Activated T-helper 1 cell treated with anti-CD3 and anti-CD28 coated beads, Interleukin-12 subunit alpha, Interleukin-12 subunit beta, Interleukin-2, Interleukin-4 antibody, amounts not matched to agents 30 ng/mL and 10 ng/mL and 1 ng/mL, durations not matched to agents 14 hours and 24 hours and 36 hours (primary cell): ENCODE measurements around the gene LTO1. TPM values are rescaled to one million over a fixed set of nuclear protein-coding genes. Genes with fewer than 3 reads are reported as not detected.

Source experiments
- DNase-seq: peaks from one replicate; pipeline ENCODE4 v3.0.0; 2021; ENCODE audit warnings: low spot score
- H3K27ac Mint-ChIP-seq: one replicate; pipeline ENCODE4 v1.8.0; 2021; ENCODE audit warnings: mild to moderate bottlenecking, mixed read lengths
- H3K27me3 Mint-ChIP-seq: one replicate; pipeline ENCODE4 v1.8.0; 2022; ENCODE audit warnings: mild to moderate bottlenecking, moderate library complexity, mixed read lengths; ENCODE audit not compliant: insufficient read depth
- H3K36me3 Mint-ChIP-seq: one replicate; pipeline ENCODE4 v1.8.0; 2021; ENCODE audit warnings: low read depth, mixed read lengths
- H3K4me1 Mint-ChIP-seq: one replicate; pipeline ENCODE4 v1.8.0; 2021; ENCODE audit warnings: low read depth, mixed read lengths
- H3K4me3 Mint-ChIP-seq: one replicate; pipeline ENCODE4 v1.8.0; 2021; ENCODE audit warnings: mild to moderate bottlenecking, moderate library complexity, mixed read lengths
- H3K9me3 Mint-ChIP-seq: one replicate; pipeline ENCODE4 v1.8.0; 2021; ENCODE audit warnings: mixed read lengths
- intact Hi-C: fragments of 100-400 bp; cut with micrococcal nuclease; formaldehyde crosslinking; loops from one replicate; pipeline ENCODE4 v1.15.1; 2024
- total RNA-seq: library from RNA; stranded (reverse); gene quantifications from 2 replicates; pipeline ENCODE4 v1.2.3, GENCODE V29; 2022

The LTO1 gene
- total RNA-seq, 1 donor from 2014 or later: 28.1 TPM

DNA sequence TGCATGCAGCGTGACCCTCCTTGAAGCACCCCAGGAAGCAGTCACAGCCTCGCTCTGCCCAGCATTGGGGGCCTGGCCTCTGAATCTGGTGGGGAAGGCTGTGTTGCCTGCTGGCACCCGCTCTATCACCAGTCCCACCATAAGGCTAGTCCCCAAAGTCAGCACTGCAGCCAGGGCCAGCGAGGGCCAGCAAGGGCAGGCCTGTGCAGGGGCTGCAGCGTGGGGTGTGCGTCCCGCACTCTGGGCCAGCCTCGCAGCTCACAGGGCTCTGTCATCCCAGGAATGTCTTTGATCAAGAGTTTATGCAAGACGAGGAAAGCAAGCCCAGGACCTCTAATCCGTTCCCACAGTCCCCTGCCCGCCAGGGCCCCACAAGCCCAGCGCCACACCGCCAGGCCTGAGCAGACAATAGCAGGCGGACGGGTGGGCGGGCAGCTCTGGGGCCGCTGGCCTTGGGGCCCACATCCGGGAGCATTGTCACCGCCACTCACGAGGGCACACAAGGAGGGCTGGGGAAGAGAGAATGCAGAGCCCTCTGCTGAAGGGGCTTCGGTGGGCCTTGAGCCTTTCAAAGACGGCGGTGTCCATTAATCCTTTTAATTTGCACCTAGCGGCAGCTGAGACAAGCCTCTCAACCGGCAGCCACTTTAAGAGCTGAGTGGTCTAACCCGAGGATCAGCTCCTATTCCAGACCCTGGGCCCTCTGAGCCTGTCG lies 17.1 kb downstream of the LTO1 start:
- no peak for DNase-seq
- no peaks in the 10 kb centered on the region for H3K4me1 Mint-ChIP-seq
- intact Hi-C loops: no loop called here
- H3K27ac Mint-ChIP-seq: no peak overlapping the region
- no peaks in the 10 kb centered on the region for H3K9me3 Mint-ChIP-seq
- no peak overlapping the region for H3K4me3 Mint-ChIP-seq
- no peaks in the 10 kb centered on the region for H3K36me3 Mint-ChIP-seq
- no peaks in the 10 kb centered on the region for H3K27me3 Mint-ChIP-seq

DNA sequence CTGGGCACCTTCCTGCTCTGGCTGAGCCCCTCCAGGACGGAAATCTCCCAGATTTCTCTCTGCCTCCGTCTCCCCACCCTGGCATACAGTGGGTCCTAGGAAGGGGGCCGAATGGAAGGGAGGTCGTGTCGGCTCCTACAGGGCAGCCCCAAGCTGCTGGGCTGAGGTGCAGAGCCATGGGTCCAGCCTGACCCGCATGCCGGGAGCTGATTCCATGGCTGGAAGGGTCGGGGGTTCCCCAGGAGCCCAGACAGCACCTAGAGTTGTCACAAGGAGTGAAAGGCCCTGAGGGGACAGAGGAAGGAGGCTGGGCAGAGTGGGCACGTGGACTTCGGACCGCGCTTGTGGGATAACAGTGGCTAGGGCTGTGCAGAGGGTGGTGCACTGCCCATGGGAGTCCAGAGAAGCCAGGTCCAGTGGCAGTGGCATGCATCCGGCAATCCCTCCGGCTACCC lies 17.7 kb downstream of the LTO1 start:
- no peaks in the 10 kb centered on the region for H3K36me3 Mint-ChIP-seq
- H3K27me3 Mint-ChIP-seq: no peaks in the 10 kb centered on the region
- H3K27ac Mint-ChIP-seq: no peak overlapping the region
- intact Hi-C loops: no loop called here
- H3K9me3 Mint-ChIP-seq: no peaks in the 10 kb centered on the region
- no peaks in the 10 kb centered on the region for H3K4me1 Mint-ChIP-seq
- no peak for DNase-seq
- H3K4me3 Mint-ChIP-seq: no peak overlapping the region

DNA sequence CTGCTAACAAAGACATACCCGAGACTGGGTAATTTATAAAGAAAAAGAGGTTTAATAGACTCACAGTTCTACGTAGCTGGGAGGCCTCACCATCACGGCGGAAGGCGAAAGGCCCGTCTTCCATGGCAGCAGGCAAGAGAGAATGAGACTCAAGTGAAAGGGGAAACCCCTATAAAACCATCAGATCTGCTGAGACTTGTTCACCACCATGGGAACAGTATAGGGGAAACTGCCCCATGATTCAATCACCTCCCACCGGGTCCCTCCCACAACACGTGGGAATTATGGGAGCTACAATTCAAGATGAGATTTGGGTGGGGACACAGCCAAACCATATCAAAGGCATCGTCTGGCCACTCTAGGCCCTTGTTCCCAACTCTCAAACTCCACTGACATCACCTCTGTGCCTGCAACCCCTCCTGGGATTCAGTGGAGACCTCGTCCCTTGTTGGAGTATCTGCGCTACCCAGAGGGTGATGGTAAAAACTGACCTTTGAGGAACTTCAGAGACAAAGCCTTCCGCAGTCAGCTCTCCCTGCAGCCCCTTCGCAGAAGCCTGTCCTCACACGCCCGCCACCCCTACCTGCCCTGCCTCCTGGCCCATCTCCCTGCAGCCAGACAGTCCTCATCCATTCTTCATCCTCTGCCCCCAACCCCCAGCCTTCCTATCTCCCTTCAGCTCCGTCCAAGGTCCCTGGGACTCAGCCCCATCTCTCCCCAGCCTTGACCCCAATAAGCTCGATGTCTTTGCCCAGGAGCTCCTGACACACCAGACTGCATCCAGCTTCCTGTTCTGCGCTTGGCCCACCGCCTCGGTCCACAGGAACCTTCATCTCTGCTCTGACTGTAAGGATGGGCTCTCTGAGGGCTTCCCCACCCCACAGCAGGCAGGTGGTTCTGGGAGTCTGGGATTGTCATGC lies 18.4 kb downstream of the LTO1 start:
- DNase-seq: no peak
- Mint-ChIP-seq H3K4me1 (no peaks in the 10 kb centered on the region), H3K36me3 (no peaks in the 10 kb centered on the region), H3K9me3 (no peaks in the 10 kb centered on the region), H3K27me3 (no peaks in the 10 kb centered on the region), H3K4me3 (no peak overlapping the region), H3K27ac (no peak overlapping the region)
- intact Hi-C loops: no loop called here

DNA sequence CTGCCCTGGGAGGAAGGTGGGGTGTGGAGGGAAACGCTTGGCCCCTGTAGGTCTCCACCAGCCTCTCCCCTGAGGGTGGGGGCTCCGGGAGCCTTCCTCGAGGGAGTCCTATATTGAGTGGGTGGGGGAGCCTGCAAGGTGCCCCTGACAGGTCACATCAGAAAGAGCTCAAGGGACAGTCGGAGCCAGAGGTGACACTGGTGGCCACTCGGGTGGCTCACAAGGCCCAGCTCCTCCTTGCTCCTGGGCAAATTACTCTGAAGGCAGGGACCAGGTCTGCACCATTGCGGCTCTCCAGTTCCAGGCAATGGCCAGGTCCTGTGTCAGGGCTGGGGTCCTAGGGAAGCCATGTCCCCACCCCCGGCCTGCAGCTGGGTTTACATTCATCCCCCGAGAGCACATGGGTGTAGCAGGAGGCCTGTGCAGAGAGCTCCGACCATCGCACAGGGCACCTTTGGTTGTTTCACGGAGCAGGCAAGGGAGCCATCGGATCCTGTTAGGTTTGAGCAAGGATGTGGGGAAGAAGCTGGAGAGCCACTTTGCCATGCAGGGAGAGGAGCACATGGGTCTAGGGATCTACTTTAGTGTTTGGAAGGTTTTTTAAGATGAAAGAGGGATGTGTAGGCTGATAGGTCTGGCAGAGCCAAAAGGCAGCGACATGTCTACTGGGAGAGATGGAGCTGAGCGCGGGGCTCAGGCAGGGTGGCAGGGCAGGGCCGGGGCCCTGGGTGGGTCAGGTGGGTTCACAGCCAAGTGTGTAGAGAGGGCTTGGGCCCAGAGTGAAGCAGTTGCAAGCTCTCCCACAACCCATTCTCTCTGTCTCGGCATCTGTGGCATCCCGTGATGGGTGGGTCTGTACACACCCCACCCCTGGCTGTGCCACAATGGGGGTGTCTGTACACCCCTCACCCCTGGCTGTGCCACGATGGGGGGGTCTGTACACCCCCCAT lies 19.4 kb downstream of the LTO1 start:
- H3K27me3 Mint-ChIP-seq: no peaks in the 10 kb centered on the region
- H3K4me3 Mint-ChIP-seq: no peak overlapping the region
- intact Hi-C loops: no loop called here
- no peaks in the 10 kb centered on the region for H3K4me1 Mint-ChIP-seq
- no peak for DNase-seq
- H3K27ac Mint-ChIP-seq: no peak overlapping the region
- H3K9me3 Mint-ChIP-seq: no peaks in the 10 kb centered on the region
- H3K36me3 Mint-ChIP-seq: no peaks in the 10 kb centered on the region

DNA sequence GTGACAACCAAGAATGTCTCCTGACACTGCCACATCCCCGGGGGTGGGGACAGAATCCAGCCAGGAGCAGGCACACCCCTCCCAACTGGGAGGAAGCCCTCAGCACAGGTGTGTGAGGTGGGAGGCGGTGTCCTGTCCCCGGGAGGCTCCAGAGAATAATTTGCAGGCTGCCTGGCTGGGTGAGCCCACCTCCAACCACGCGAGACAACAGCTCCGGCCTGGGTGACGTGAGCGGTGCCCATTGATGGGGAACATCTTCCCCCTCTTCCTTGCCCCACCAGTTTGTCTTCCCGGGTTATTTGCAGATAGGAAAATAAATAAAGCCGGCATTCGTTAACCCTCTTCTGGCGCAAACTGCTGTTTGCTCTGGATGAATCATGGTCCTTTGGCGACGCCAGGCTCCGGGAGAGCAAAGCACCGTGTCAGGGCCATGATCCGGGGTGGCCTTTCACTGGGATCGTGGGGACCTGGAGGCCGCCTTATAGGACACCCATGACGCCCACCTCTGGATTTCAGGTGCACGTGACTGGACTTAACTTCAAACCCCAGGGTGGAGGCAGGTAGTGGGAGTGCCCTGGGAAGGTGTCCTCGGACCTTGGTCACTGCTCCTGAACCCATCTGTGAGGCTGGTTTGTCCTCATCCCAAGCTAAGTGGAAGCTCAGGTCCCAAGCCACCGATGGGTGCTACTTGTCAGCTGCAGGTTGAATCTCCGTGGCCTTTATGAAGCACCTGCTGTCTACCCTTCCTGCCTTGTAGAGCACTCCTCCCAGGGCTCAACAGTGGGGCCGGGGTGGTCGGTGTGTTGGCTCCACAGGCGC lies 20.3 kb downstream of the LTO1 start:
- Mint-ChIP-seq H3K27me3 (no peaks in the 10 kb centered on the region), H3K27ac (no peak overlapping the region), H3K4me3 (no peak overlapping the region), H3K9me3 (no peaks in the 10 kb centered on the region), H3K36me3 (no peaks in the 10 kb centered on the region), H3K4me1 (no peaks in the 10 kb centered on the region)
- intact Hi-C loops: no loop called here
- no peak for DNase-seq

DNA sequence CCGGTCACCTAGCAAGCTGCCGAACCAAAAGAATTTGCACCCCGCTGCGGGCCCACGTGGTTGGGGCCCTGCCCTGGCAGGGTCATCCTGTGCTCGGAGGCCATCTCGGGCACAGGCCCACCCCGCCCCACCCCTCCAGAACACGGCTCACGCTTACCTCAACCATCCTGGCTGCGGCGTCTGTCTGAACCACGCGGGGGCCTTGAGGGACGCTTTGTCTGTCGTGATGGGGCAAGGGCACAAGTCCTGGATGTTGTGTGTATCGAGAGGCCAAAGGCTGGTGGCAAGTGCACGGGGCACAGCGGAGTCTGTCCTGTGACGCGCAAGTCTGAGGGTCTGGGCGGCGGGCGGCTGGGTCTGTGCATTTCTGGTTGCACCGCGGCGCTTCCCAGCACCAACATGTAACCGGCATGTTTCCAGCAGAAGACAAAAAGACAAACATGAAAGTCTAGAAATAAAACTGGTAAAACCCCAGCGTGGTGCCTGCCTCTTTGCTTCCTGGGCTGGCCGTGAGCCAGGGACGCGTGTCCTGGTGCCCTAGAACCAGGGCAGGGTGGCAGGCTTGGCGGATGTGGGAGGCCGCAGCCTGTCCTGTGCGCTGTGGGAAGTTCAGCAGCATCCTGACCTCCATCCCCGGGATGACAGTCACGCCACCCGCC lies 21.0 kb downstream of the LTO1 start:
- Mint-ChIP-seq H3K36me3 (no peaks in the 10 kb centered on the region), H3K27me3 (no peaks in the 10 kb centered on the region), H3K9me3 (no peaks in the 10 kb centered on the region), H3K4me3 (no peak overlapping the region), H3K4me1 (no peaks in the 10 kb centered on the region), H3K27ac (no peak overlapping the region)
- intact Hi-C loops: no loop called here
- no peak for DNase-seq

DNA sequence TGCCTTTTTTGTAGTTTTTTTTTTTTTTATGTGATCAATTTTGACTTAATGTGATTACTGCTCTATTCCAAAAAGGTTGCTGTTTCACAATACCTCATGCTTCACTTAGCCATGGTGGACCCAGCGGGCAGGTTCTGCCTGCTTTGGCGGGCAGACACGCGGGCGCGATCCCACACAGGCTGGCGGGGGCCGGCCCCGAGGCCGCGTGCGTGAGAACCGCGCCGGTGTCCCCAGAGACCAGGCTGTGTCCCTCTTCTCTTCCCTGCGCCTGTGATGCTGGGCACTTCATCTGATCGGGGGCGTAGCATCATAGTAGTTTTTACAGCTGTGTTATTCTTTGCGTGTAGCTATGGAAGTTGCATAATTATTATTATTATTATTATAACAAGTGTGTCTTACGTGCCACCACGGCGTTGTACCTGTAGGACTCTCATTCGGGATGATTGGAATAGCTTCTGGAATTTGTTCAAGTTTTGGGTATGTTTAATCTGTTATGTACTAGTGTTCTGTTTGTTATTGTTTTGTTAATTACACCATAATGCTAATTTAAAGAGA lies 21.7 kb downstream of the LTO1 start:
- Mint-ChIP-seq H3K27me3 (no peaks in the 10 kb centered on the region), H3K27ac (no peak overlapping the region), H3K4me3 (no peak overlapping the region), H3K9me3 (no peaks in the 10 kb centered on the region), H3K4me1 (no peaks in the 10 kb centered on the region), H3K36me3 (no peaks in the 10 kb centered on the region)
- intact Hi-C loops: no loop called here
- DNase-seq: no peak

DNA sequence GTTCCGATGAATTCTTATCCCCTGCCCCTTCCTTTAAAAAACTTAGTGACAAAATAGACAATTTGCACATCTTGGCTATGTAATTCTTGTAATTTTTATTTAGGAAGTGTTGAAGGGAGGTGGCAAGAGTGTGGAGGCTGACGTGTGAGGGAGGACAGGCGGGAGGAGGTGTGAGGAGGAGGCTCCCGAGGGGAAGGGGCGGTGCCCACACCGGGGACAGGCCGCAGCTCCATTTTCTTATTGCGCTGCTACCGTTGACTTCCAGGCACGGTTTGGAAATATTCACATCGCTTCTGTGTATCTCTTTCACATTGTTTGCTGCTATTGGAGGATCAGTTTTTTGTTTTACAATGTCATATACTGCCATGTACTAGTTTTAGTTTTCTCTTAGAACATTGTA lies 22.2 kb downstream of the LTO1 start:
- intact Hi-C loops: no loop called here
- Mint-ChIP-seq H3K4me3 (no peak overlapping the region), H3K4me1 (no peaks in the 10 kb centered on the region)

DNA sequence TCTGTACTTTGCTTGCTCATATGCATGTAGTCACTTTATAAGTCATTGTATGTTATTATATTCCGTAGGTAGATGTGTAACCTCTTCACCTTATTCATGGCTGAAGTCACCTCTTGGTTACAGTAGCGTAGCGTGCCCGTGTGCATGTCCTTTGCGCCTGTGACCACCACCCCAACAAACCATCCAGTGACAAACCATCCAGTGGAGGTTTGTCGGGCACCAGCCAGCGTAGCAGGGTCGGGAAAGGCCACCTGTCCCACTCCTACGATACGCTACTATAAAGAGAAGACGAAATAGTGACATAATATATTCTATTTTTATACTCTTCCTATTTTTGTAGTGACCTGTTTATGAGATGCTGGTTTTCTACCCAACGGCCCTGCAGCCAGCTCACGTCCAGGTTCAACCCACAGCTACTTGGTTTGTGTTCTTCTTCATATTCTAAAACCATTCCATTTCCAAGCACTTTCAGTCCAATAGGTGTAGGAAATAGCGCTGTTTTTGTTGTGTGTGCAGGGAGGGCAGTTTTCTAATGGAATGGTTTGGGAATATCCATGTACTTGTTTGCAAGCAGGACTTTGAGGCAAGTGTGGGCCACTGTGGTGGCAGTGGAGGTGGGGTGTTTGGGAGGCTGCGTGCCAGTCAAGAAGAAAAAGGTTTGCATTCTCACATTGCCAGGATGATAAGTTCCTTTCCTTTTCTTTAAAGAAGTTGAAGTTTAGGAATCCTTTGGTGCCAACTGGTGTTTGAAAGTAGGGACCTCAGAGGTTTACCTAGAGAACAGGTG lies 23.1 kb downstream of the LTO1 start:
- no peak overlapping the region for H3K4me3 Mint-ChIP-seq
- intact Hi-C loops: no loop called here

More for the DNA sequence above, 22.2 kb downstream of the LTO1 start:
- no peaks in the 10 kb centered on the region for H3K9me3 Mint-ChIP-seq
- H3K27me3 Mint-ChIP-seq: no peaks in the 10 kb centered on the region
- no peak for DNase-seq
- no peaks in the 10 kb centered on the region for H3K36me3 Mint-ChIP-seq
- no peak overlapping the region for H3K27ac Mint-ChIP-seq

DNA sequence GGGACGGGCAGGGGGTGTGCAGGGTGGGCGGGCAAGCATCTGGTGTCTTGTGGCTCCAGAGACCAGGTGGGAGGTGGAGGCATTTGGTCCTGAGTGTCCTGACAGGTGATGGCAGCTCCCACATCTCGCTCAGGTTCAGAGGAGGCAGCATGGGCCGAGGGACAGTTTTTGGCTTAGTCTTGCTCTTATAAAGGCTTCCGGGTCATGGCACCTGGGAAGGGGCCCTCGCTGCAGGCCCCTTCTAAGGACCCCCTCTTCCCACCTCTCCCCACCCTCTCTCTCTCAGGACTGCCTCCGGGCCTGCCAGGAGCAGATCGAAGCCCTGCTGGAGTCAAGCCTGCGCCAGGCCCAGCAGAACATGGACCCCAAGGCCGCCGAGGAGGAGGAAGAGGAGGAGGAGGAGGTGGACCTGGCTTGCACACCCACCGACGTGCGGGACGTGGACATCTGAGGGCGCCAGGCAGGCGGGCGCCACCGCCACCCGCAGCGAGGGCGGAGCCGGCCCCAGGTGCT lies 24.3 kb downstream of the LTO1 start:
- H3K27ac Mint-ChIP-seq: no peak overlapping the region

More for the DNA sequence above, 23.1 kb downstream of the LTO1 start:
- Mint-ChIP-seq H3K9me3 (no peaks in the 10 kb centered on the region), H3K27me3 (no peaks in the 10 kb centered on the region), H3K36me3 (no peaks in the 10 kb centered on the region), H3K27ac (no peak overlapping the region), H3K4me1 (no peaks in the 10 kb centered on the region)
- no peak for DNase-seq

More for the DNA sequence above, 24.3 kb downstream of the LTO1 start:
- no peaks in the 10 kb centered on the region for H3K27me3 Mint-ChIP-seq
- intact Hi-C loops: no loop called here
- H3K9me3 Mint-ChIP-seq: no peaks in the 10 kb centered on the region
- H3K4me1 Mint-ChIP-seq: no peaks in the 10 kb centered on the region
- no peaks in the 10 kb centered on the region for H3K36me3 Mint-ChIP-seq
- H3K4me3 Mint-ChIP-seq: no peak overlapping the region
- no peak for DNase-seq
